SHP77 treated with DMSO at 0.1 percent for 48 hours (cell line): ENCODE data around the gene DALRD3.

Experiments used
- DNase-seq: peaks from one replicate; lab custom pipeline; 2025; lab: John Stamatoyannopoulos, UW

DALRD3 gene

GRCh38 chr3:48980295-48980694, 38.1 kb downstream of the DALRD3 start:
- no peak for DNase-seq

DNA sequence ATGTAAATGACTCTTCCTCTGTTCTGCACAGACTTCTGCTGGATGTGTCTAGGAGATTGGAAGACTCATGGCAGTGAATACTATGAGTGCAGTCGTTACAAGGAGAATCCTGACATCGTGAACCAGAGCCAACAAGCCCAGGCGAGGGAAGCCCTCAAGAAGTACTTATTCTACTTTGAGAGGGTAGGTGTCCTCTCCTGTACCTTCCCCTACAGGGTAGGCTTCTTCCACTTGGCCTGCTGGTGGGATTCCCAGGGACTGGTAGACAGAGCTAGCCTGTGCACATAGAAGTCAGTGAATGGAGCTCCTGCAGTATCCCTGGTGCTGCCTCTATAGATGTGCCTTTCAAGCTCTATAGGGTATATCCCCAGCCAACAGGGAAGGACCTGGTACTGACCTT, 38.9 kb downstream of the DALRD3 start:
- no peak for DNase-seq

GRCh38 chr3:48974076-48974864, 44.1 kb downstream of the DALRD3 start:
- no peak for DNase-seq

GRCh38 chr3:48970586-48970985, 47.8 kb downstream of the DALRD3 start:
- DNase-seq = no peak

DNA sequence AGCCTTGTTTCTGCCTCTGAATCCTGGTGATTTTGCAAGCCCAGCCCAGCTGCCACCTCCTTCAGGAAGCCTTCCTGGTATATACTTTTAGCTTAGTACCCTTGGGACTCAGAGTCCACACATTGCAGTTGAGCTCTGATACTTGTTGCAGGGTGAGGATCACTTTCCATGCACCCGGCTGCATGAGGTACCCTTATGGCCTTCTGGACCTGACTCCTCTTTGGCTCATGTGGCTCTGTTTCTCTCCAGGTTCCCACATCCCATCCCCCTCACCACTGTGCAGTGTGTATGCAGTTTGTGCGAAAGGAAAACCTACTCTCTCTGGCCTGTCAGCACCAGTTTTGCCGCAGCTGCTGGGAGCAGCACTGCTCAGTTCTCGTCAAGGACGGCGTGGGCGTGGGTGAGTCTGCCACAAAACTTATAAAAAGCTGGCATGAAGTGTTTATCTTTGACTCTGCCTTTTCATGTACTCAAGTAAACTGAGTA, 51.5 kb downstream of the DALRD3 start:
- DNase-seq = no peak

DNA sequence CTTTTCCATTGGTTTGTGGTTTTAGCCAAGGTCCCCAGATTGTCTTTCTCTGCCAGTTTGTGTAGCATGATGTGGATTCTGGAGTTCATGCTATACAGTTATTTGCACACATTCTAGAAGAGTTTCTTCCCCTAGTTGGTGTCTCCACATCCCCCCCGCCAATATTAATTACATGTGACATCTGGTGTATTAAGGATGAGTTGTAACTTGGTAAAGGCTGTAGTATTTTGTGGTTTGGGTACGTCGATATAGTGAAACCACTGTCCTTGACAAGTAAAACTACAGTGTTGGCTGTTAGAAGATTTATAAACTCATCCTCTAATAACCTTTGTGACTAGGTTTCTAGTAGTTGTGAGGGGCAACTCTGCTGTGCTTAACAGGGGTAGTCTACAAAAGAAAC, 52.0 kb downstream of the DALRD3 start:
- DNase-seq = no peak
